Endothelial cell of umbilical vein (primary cell): ENCODE data around the gene BCL2L13. TPM values are rescaled to one million over a fixed set of nuclear protein-coding genes. Genes with fewer than 3 reads are reported as not detected.

Source experiments
- BruUV-seq: library from RNA; stranded (reverse); fragments of 400-500 nt; replicated peaks from 2 replicates; lab custom pipeline; 2021; lab: Mats Ljungman, UMichigan
- CTCF ChIA-PET: fragments of 300-600, 350-600 bp; sonication (Branson Sonifier 250); formaldehyde crosslinking; loops from one replicate; lab custom pipeline; 2021; ENCODE audit warnings: antibody characterized with exemption, inconsistent platforms; lab: Charles Lee
- POLR2A ChIA-PET: fragments of 300-600, 350-600 bp; sonication (Branson Sonifier 250); formaldehyde crosslinking; loops from one replicate; lab custom pipeline; 2021; ENCODE audit warnings: antibody characterized with exemption, inconsistent platforms; lab: Charles Lee
- DNase-seq: peaks from one replicate; pipeline ENCODE4 v3.0.0-alpha.2; 2011; ENCODE audit warnings: low read depth, low spot score
- FAIRE-seq: peaks from 2 replicates; lab custom pipeline; 2011; peaks lifted over from hg19 to GRCh38; lab: Jason Lieb, UNC
- H2AFZ ChIP-seq: 2 replicates; pipeline ENCODE4 v1.6.0; 2012; ENCODE audit warnings: low read depth, low read length, control low read depth, inconsistent platforms
- H3K27ac ChIP-seq: 2 replicates; pipeline ENCODE4 v1.5.1; 2011; ENCODE audit warnings: low read depth, mild to moderate bottlenecking, control low read depth, low read length, moderate library complexity; ENCODE audit not compliant: insufficient read depth
- H3K27me3 ChIP-seq, 2 experiments: 2 replicates each; pipeline versions ENCODE4 v1.6.0 to v1.6.1; 2011; ENCODE audit warnings: low read length in 2 of 2, mixed read lengths in 1 of 2; ENCODE audit not compliant: control insufficient read depth in 2 of 2, insufficient read depth in 2 of 2
- H3K36me3 ChIP-seq, 2 experiments: 2 replicates in 1 of 2; 3 replicates in 1 of 2; pipeline ENCODE4 v1.5.1; 2011; ENCODE audit warnings: low read length in 2 of 2, mild to moderate bottlenecking in 1 of 2, moderate library complexity in 1 of 2; ENCODE audit not compliant: control insufficient read depth in 2 of 2, insufficient read depth in 2 of 2; ENCODE audit errors: extremely low read depth in 1 of 2
- H3K4me1 ChIP-seq: 3 replicates; pipeline ENCODE4 v1.5.1; 2011; ENCODE audit warnings: mild to moderate bottlenecking, low read length; ENCODE audit not compliant: control insufficient read depth, insufficient read depth; ENCODE audit errors: extremely low read depth
- H3K4me2 ChIP-seq: 2 replicates; pipeline ENCODE4 v1.6.1; 2011; ENCODE audit warnings: low read length, control low read depth, mixed read lengths; ENCODE audit not compliant: insufficient read depth
- H3K4me3 ChIP-seq, 3 experiments: fragments of 200-600 bp in 1 of 3; sonication (generic), shearing (Covaris generic) in 1 of 3; replicated peaks in 1 of 3; 2 replicates each; pipeline ENCODE4 v1.5.1; 2011 to 2016; ENCODE audit warnings: control low read depth in 3 of 3, low read length in 3 of 3, mild to moderate bottlenecking in 2 of 3, inconsistent platforms in 1 of 3, low read depth in 1 of 3, moderate library complexity in 1 of 3; ENCODE audit not compliant: insufficient read depth in 1 of 3
- H3K79me2 ChIP-seq: 2 replicates; pipeline ENCODE4 v1.6.0; 2012; ENCODE audit warnings: low read length, inconsistent platforms; ENCODE audit not compliant: control insufficient read depth, insufficient read depth
- H3K9ac ChIP-seq: replicated peaks from 2 replicates; pipeline ENCODE3; 2011; ENCODE audit warnings: low read length, control low read depth; ENCODE audit not compliant: insufficient read depth; ENCODE audit errors: extremely low read depth
- H3K9me1 ChIP-seq: replicated peaks from 3 replicates; pipeline ENCODE4 v1.6.0; 2011; ENCODE audit warnings: mild to moderate bottlenecking, low read length; ENCODE audit not compliant: control insufficient read depth, insufficient read depth; ENCODE audit errors: extremely low read depth
- H3K9me3 ChIP-seq: replicated peaks from 2 replicates; pipeline ENCODE4 v1.5.1; 2012; ENCODE audit warnings: low read length, inconsistent platforms; ENCODE audit not compliant: control insufficient read depth, insufficient read depth
- H4K20me1 ChIP-seq: replicated peaks from 2 replicates; pipeline ENCODE3; 2011; ENCODE audit warnings: mild to moderate bottlenecking, low read length; ENCODE audit not compliant: control insufficient read depth, insufficient read depth; ENCODE audit errors: extremely low read depth
- EZH2 ChIP-seq: IDR thresholded peaks from 2 replicates; pipeline ENCODE4 v1.6.1; 2012; ENCODE audit warnings: borderline replicate concordance, low read depth, mild to moderate bottlenecking, moderate library complexity, low read length, inconsistent platforms; ENCODE audit not compliant: severe bottlenecking
- FOS ChIP-seq: IDR thresholded peaks from 2 replicates; pipeline ENCODE4 v1.6.1; 2011; ENCODE audit warnings: mild to moderate bottlenecking, low read length, moderate library complexity, borderline replicate concordance; ENCODE audit not compliant: insufficient read depth
- GATA2 ChIP-seq: IDR thresholded peaks from 2 replicates; pipeline ENCODE4 v1.7.0; 2011; ENCODE audit warnings: low read depth, mild to moderate bottlenecking, moderate library complexity, mixed read lengths, low read length; ENCODE audit not compliant: insufficient read length, insufficient read depth
- JUN ChIP-seq: IDR thresholded peaks from 2 replicates; pipeline ENCODE4 v1.6.1; 2011; ENCODE audit warnings: borderline replicate concordance, low read depth; ENCODE audit not compliant: insufficient read length, insufficient read depth
- MYC ChIP-seq: IDR thresholded peaks from one replicate; pipeline ENCODE4 v1.6.1; 2011; ENCODE audit warnings: mild to moderate bottlenecking, low read depth, low read length
- POLR2A ChIP-seq: IDR thresholded peaks from 2 replicates; pipeline ENCODE4 v1.6.1; 2012; ENCODE audit warnings: low read depth, mild to moderate bottlenecking, control low read depth, low read length
- POLR2AphosphoS5 ChIP-seq: IDR thresholded peaks from 2 replicates; pipeline ENCODE4 v1.6.1; 2012; ENCODE audit warnings: low read depth, mild to moderate bottlenecking, control low read depth, low read length, moderate library complexity; ENCODE audit not compliant: insufficient read depth
- dilution Hi-C: fragments of 300-500 bp; cut with MboI; formaldehyde crosslinking; loops from one replicate; pipeline ENCODE4 v1.15.0; 2019; ENCODE audit warnings: low sequenced_read_pairs; ENCODE audit not compliant: extremely low pct_ligation_motif_present
- intact Hi-C: fragments of 100-400 bp; cut with micrococcal nuclease; formaldehyde crosslinking; loops from one replicate; pipeline ENCODE4 v1.10.0; 2022
- polyA plus RNA-seq, 4 experiments: library from polyadenylated mRNA; depleted of rRNA in 3 of 4; stranded (reverse) in 3 of 4; unstranded in 1 of 4; fragments of >200 nt; gene quantifications; 2 replicates each; pipeline versions ENCODE4 v1.2.1 to v1.2.3, GENCODE V29; 2011 to 2012; ENCODE audit warnings: missing spikeins in 1 of 4
- total RNA-seq: library from RNA; stranded (reverse); gene quantifications from 2 replicates; pipeline ENCODE4 v1.2.3, GENCODE V29; 2021
- TF ChIP-seq, protein P1 (sequence below): IDR thresholded peaks from 2 replicates; pipeline ENCODE4 v1.6.1; 2011; ENCODE audit not compliant: insufficient read depth, insufficient read length
- TF ChIP-seq, protein P2 (sequence below), 2 donors: IDR thresholded peaks; 1 replicate in 1 of 2; 2 replicates in 1 of 2; pipeline ENCODE4 v1.5.1; 2011; ENCODE audit warnings: low read length in 2 of 2, mild to moderate bottlenecking in 2 of 2, moderate library complexity in 2 of 2, control low read depth in 1 of 2, inconsistent platforms in 1 of 2, low read depth in 1 of 2; ENCODE audit not compliant: insufficient read depth in 1 of 2; ENCODE audit errors: extremely low read depth in 1 of 2

BCL2L13 gene
- total and polyA plus RNA-seq, 2 donors (not counting 3 experiments of a cell fraction or from before 2014, with no cell fraction given): 28.1 to 36.2 TPM

GRCh38 chr22:17590586-17590985 is 48.0 kb upstream of the BCL2L13 start:
- no peak overlapping the region for H3K4me2 ChIP-seq
- H3K27me3 ChIP-seq: no peaks in the 10 kb centered on the region
- TF ChIP-seq, protein P1, sequence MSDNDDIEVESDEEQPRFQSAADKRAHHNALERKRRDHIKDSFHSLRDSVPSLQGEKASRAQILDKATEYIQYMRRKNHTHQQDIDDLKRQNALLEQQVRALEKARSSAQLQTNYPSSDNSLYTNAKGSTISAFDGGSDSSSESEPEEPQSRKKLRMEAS: no peak
- TF ChIP-seq POLR2A (no peak), GATA2 (no peak), POLR2AphosphoS5 (no peak), MYC (no peak), EZH2 (no peak), JUN (no peak), FOS (no peak)
- TF ChIP-seq, protein P2, sequence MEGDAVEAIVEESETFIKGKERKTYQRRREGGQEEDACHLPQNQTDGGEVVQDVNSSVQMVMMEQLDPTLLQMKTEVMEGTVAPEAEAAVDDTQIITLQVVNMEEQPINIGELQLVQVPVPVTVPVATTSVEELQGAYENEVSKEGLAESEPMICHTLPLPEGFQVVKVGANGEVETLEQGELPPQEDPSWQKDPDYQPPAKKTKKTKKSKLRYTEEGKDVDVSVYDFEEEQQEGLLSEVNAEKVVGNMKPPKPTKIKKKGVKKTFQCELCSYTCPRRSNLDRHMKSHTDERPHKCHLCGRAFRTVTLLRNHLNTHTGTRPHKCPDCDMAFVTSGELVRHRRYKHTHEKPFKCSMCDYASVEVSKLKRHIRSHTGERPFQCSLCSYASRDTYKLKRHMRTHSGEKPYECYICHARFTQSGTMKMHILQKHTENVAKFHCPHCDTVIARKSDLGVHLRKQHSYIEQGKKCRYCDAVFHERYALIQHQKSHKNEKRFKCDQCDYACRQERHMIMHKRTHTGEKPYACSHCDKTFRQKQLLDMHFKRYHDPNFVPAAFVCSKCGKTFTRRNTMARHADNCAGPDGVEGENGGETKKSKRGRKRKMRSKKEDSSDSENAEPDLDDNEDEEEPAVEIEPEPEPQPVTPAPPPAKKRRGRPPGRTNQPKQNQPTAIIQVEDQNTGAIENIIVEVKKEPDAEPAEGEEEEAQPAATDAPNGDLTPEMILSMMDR (IDR thresholded peaks at IDR 0.05; ENCODE audit: extremely low read depth in 1 of 2, insufficient read depth in 1 of 2, low read depth in 1 of 2, low read length in 2 of 2): no peak
- H3K27ac ChIP-seq: no peak overlapping the region
- H4K20me1 ChIP-seq: no peaks in the 10 kb centered on the region
- peaks cover 16 to 27% of the 10 kb centered on the region in 2 experiments for H3K36me3 ChIP-seq
- ChIA-PET POLR2A (no interaction called here), CTCF (no interaction called here)
- H3K9ac ChIP-seq: no peak overlapping the region
- H3K4me1 ChIP-seq: no peaks in the 10 kb centered on the region
- no peaks in the 10 kb centered on the region for H3K9me3 ChIP-seq
- BruUV-seq: no TSS peak
- no peak overlapping the region for H2AFZ ChIP-seq
- DNase-seq: no peak
- no peaks in the 10 kb centered on the region for H3K79me2 ChIP-seq
- H3K9me1 ChIP-seq: no peaks in the 10 kb centered on the region
- no peak overlapping the region for H3K4me3 ChIP-seq
- FAIRE-seq: no peak
- dilution Hi-C loops (no loop called here), intact Hi-C loops (no loop called here)
